ENCODE data around the gene CCNJL.

- no peak for TF ChIP-seq MYC (IDR thresholded peaks at IDR 0.05; ENCODE audit: low read depth, low read length)
- TF ChIP-seq, protein P1, sequence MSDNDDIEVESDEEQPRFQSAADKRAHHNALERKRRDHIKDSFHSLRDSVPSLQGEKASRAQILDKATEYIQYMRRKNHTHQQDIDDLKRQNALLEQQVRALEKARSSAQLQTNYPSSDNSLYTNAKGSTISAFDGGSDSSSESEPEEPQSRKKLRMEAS (IDR thresholded peaks at IDR 0.05; ENCODE audit: low read depth, low read length) = no peak
- TF ChIP-seq, protein P2, sequence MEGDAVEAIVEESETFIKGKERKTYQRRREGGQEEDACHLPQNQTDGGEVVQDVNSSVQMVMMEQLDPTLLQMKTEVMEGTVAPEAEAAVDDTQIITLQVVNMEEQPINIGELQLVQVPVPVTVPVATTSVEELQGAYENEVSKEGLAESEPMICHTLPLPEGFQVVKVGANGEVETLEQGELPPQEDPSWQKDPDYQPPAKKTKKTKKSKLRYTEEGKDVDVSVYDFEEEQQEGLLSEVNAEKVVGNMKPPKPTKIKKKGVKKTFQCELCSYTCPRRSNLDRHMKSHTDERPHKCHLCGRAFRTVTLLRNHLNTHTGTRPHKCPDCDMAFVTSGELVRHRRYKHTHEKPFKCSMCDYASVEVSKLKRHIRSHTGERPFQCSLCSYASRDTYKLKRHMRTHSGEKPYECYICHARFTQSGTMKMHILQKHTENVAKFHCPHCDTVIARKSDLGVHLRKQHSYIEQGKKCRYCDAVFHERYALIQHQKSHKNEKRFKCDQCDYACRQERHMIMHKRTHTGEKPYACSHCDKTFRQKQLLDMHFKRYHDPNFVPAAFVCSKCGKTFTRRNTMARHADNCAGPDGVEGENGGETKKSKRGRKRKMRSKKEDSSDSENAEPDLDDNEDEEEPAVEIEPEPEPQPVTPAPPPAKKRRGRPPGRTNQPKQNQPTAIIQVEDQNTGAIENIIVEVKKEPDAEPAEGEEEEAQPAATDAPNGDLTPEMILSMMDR (IDR thresholded peaks at IDR 0.05; ENCODE audit: low read depth, low read length) = no peak
Observed at GRCh38 chr5:160303690-160304089, 8.7 kb downstream of the CCNJL start.

Data from NB4 (cell line).